GM12878 (cell line): ENCODE measurements around the gene SLC25A27. TPM values are rescaled to one million over a fixed set of nuclear protein-coding genes. Genes with fewer than 3 reads are reported as not detected.

ENCODE experiments used
- ATAC-seq: fragments of 200-7000 bp; cut with Tn5 transposase; 3 replicates; pipeline ENCODE4 v1.9.1; 2020; ENCODE audit warnings: mild to moderate bottlenecking, moderate library complexity
- BruUV-seq: library from RNA; stranded (reverse); fragments of 400-500 nt; replicated peaks from 2 replicates; lab custom pipeline; 2021; lab: Mats Ljungman, UMichigan
- CTCF ChIA-PET: fragments of 300-600 bp; sonication (Branson Sonifier 250); formaldehyde crosslinking; extraction: SDS; loops from one replicate; lab custom pipeline; 2021; ENCODE audit warnings: inconsistent platforms; lab: Yijun Ruan, JAX
- POLR2A ChIA-PET: fragments of 350-600 bp; formaldehyde crosslinking; extraction: SDS; loops from one replicate; lab custom pipeline; 2021; ENCODE audit warnings: inconsistent platforms; lab: Charles Lee
- RAD21 ChIA-PET: fragments of 300-600 bp; sonication (Branson Sonifier 250); formaldehyde crosslinking; loops from one replicate; lab custom pipeline; 2023; ENCODE audit warnings: antibody characterized with exemption; ENCODE audit not compliant: unreplicated experiment; lab: Charles Lee
- SMC1A ChIA-PET: fragments of 300-600 bp; sonication (Branson Sonifier 250); formaldehyde crosslinking; loops from one replicate; lab custom pipeline; 2023; ENCODE audit not compliant: unreplicated experiment, uncharacterized antibody; lab: Charles Lee
- DNase-seq: peaks from one replicate; pipeline ENCODE4 v3.0.0-alpha.2; 2011; ENCODE audit warnings: low read depth, low spot score
- FAIRE-seq: peaks from 3 replicates; lab custom pipeline; 2011; peaks lifted over from hg19 to GRCh38; lab: Jason Lieb, UNC
- H2AFZ ChIP-seq: 2 replicates; pipeline ENCODE4 v1.6.0; 2011; ENCODE audit warnings: low read depth, low read length, control low read depth; ENCODE audit not compliant: control insufficient read depth
- H3K27ac ChIP-seq: 2 replicates; pipeline ENCODE4 v1.5.1; 2011; ENCODE audit warnings: control low read depth; ENCODE audit not compliant: control insufficient read depth, insufficient read depth
- H3K27me3 ChIP-seq, 2 experiments: replicated peaks in 1 of 2; 2 replicates each; pipeline versions ENCODE4 v1.6.0 to v1.6.1; 2011; ENCODE audit warnings: low read length in 1 of 2; ENCODE audit not compliant: control insufficient read depth in 2 of 2, insufficient read depth in 2 of 2
- H3K36me3 ChIP-seq, 2 experiments: 2 replicates each; pipeline ENCODE4 v1.5.1; 2011; ENCODE audit warnings: low read length in 1 of 2; ENCODE audit not compliant: control insufficient read depth in 2 of 2, insufficient read depth in 2 of 2
- H3K4me1 ChIP-seq: 2 replicates; pipeline ENCODE4 v1.6.1; 2011; ENCODE audit warnings: mild to moderate bottlenecking, low read length, moderate library complexity, mixed read lengths; ENCODE audit not compliant: control insufficient read depth, insufficient read depth
- H3K4me2 ChIP-seq: 2 replicates; pipeline ENCODE4 v1.6.0; 2011; ENCODE audit warnings: control low read depth; ENCODE audit not compliant: control insufficient read depth, insufficient read depth
- H3K4me3 ChIP-seq: fragments of 200-600 bp; sonication (generic); 2 replicates; pipeline ENCODE4 v1.5.1; 2016
- H3K79me2 ChIP-seq: 2 replicates; pipeline ENCODE4 v1.6.0; 2011; ENCODE audit warnings: low read length; ENCODE audit not compliant: control insufficient read depth, insufficient read depth
- H3K9ac ChIP-seq: 2 replicates; pipeline ENCODE4 v1.8.0; 2011; ENCODE audit warnings: low read length, control low read depth, mixed read lengths; ENCODE audit not compliant: control insufficient read depth, insufficient read depth
- H3K9me3 ChIP-seq: replicated peaks from 3 replicates; pipeline ENCODE4 v1.5.1; 2011; ENCODE audit warnings: mild to moderate bottlenecking, low read length; ENCODE audit not compliant: control insufficient read depth, insufficient read depth
- H4K20me1 ChIP-seq: 2 replicates; pipeline ENCODE4 v1.6.0; 2011; ENCODE audit not compliant: control insufficient read depth, insufficient read depth
- BACH1 ChIP-seq: fragments of 450-650 bp; IDR thresholded peaks from 2 replicates; pipeline ENCODE4 v1.6.1; 2017; ENCODE audit warnings: mild to moderate bottlenecking, borderline replicate concordance
- E2F4 ChIP-seq: IDR thresholded peaks from 2 replicates; pipeline ENCODE4 v1.6.1; 2012; ENCODE audit warnings: low read depth, low read length, improper control_type of control experiment
- HDGF ChIP-seq: fragments of 450-650 bp; IDR thresholded peaks from 2 replicates; pipeline ENCODE4 v1.6.1; 2016; ENCODE audit warnings: antibody characterized with exemption
- KAT2A ChIP-seq: conservative IDR thresholded peaks from 2 replicates; pipeline ENCODE4 v1.6.1; 2011; ENCODE audit warnings: low read depth, low read length; ENCODE audit not compliant: control insufficient read depth
- NKRF ChIP-seq: fragments of 450-650 bp; conservative IDR thresholded peaks from 2 replicates; pipeline ENCODE4 v1.6.1; 2017; ENCODE audit warnings: mild to moderate bottlenecking, moderate library complexity
- RELA ChIP-seq: fragments of 450-650 bp; IDR thresholded peaks from 2 replicates; pipeline ENCODE4 v1.8.0; 2014; ENCODE audit warnings: borderline replicate concordance; ENCODE audit not compliant: partially characterized antibody
- SIN3A ChIP-seq: IDR thresholded peaks from 2 replicates; pipeline ENCODE4 v1.6.1; 2012; ENCODE audit warnings: low read depth, low read length, improper control_type of control experiment
- TAF1 ChIP-seq: IDR thresholded peaks from 2 replicates; pipeline ENCODE4 v1.6.1; 2011; ENCODE audit warnings: mild to moderate bottlenecking, low read depth, low read length, borderline replicate concordance
- WGBS: methylation state at CpG from one replicate; pipeline ENCODE4 v1.1.6; 2016; ENCODE audit warnings: low lambda C conversion rate; ENCODE audit not compliant: insufficient replicate concordance, insufficient coverage; ENCODE audit errors: missing lambda C conversion rate; 5-methylcytosine and 5-hydroxymethylcytosine counted together
- in situ Hi-C: fragments of 300-500 bp; cut with MboI; formaldehyde crosslinking; loops from 9 replicates; pipeline ENCODE4 v1.14.3; 2018; ENCODE audit warnings: mixed read lengths
- intact Hi-C: fragments of 100-400 bp; cut with micrococcal nuclease; formaldehyde crosslinking; loops from one replicate; pipeline ENCODE4 v1.14.2; 2022; ENCODE audit not compliant: unreplicated experiment
- polyA plus RNA-seq, 11 experiments: library from polyadenylated mRNA; depleted of rRNA in 4 of 11; unstranded in 6 of 11; stranded (reverse) in 5 of 11; fragments of >200 nt; fragmentation: Nextera tagmentation in 4 of 11; fragmentation: Illumina TruSeq in 1 of 11; extraction: Ambion mirVana in 4 of 11; extraction: Trizol in 1 of 11; gene quantifications; 1 replicate in 1 of 11; 2 replicates in 10 of 11; pipeline versions ENCODE4 v1.2.1 to v1.2.3, GENCODE V29; 2011 to 2016; ENCODE audit warnings: inconsistent platforms in 2 of 11, missing spikeins in 2 of 11, low read depth in 1 of 11
- total RNA-seq, 4 experiments: library from RNA; depleted of rRNA in 3 of 4; stranded (reverse); fragments of >200 nt in 3 of 4; fragmentation: Illumina TruSeq in 1 of 4; extraction: Trizol in 1 of 4; gene quantifications; 2 replicates each; pipeline versions ENCODE4 v1.2.1 to v1.2.3, GENCODE V29; 2013 to 2021

Gene SLC25A27
- total and polyA plus RNA-seq, 10 of the 15 experiments (the other 5 are each of a cell fraction or from before 2014, with no cell fraction given), result not detected

GRCh38 chr6:46648869-46649492, 3.8 kb upstream of the SLC25A27 start:
- FAIRE-seq (no peak), ATAC-seq (no peak), DNase-seq (no peak)
- RAD21 ChIA-PET, result no interaction called here
- SMC1A ChIA-PET, result no interaction called here
- Histone ChIP-seq H3K4me2 (no peak overlapping the region), H4K20me1 (no peaks in the 10 kb centered on the region), H3K4me3 (no peak overlapping the region)
- no TSS peak for BruUV-seq
- WGBS, result 17% methylated on average over 5 of the region's 5 CpGs
- in situ Hi-C loops, result loop anchor here (25.0 kb wide), 1 partner anchor 562 kb away; no protein-coding TSS in a partner anchor
- no peak for TF ChIP-seq RELA
- no peak for TF ChIP-seq KAT2A
- no peak for TF ChIP-seq TAF1
- TF ChIP-seq, all 136 proteins: peak for 0
- H2AFZ ChIP-seq, result no peak overlapping the region
- no peaks in the 10 kb centered on the region for H3K9me3 ChIP-seq
- no peaks in the 10 kb centered on the region for H3K79me2 ChIP-seq
- peaks cover 2 to 10% of the 10 kb centered on the region in 2 experiments for H3K27me3 ChIP-seq
- POLR2A ChIA-PET, result no interaction called here
- H3K27ac ChIP-seq, result no peak overlapping the region
- intact Hi-C loops, result no loop called here
- H3K9ac ChIP-seq, result no peak overlapping the region
- H3K36me3 ChIP-seq, result no peaks in the 10 kb centered on the region
- no peaks in the 10 kb centered on the region for H3K4me1 ChIP-seq
- CTCF ChIA-PET, result no interaction called here

- FAIRE-seq, result no peak
- intact Hi-C loops, result no loop called here
Measured at GRCh38 chr6:46651006-46651405, 1.8 kb upstream of the SLC25A27 start.

More at GRCh38 chr6:46651006-46651405, 1.8 kb upstream of the SLC25A27 start:
- no peaks in the 10 kb centered on the region for H3K79me2 ChIP-seq
- ChIA-PET SMC1A (no interaction called here), RAD21 (no interaction called here), POLR2A (no interaction called here), CTCF (interaction anchor here (0.6 kb wide), 1 partner anchor 96 kb away, joined by 3 read pairs; no protein-coding TSS in a partner anchor)
- H3K4me3 ChIP-seq, result no peak overlapping the region
- in situ Hi-C loops, result no loop called here
- peaks cover 2 to 13% of the 10 kb centered on the region in 2 experiments for H3K27me3 ChIP-seq
- H3K36me3 ChIP-seq, result no peaks in the 10 kb centered on the region
- 63% methylated on average over 1 of the region's 1 CpG for WGBS
- no peaks in the 10 kb centered on the region for H3K4me1 ChIP-seq
- H3K27ac ChIP-seq, result no peak overlapping the region
- no TSS peak for BruUV-seq
- no peaks in the 10 kb centered on the region for H3K9me3 ChIP-seq
- no peak overlapping the region for H3K9ac ChIP-seq
- DNase-seq (no peak), ATAC-seq (no peak)
- no peak for TF ChIP-seq NKRF
- TF ChIP-seq SIN3A, result no peak
- no peak for TF ChIP-seq HDGF
- TF ChIP-seq E2F4, result no peak
- no peak for TF ChIP-seq BACH1
- no peaks in the 10 kb centered on the region for H4K20me1 ChIP-seq
- no peak overlapping the region for H2AFZ ChIP-seq
- H3K4me2 ChIP-seq, result no peak overlapping the region
